HFFc6 (cell line): Measurements from ENCODE around the gene RGS7. TPM values are rescaled to one million over a fixed set of nuclear protein-coding genes. Genes with fewer than 3 reads are reported as not detected.

Experiments used
- DNase-seq: peaks from one replicate; pipeline ENCODE4 v3.0.0-alpha.2; 2018
- H3K27ac Mint-ChIP-seq: 2 replicates; pipeline ENCODE4 v1.8.0; 2020; ENCODE audit warnings: mild to moderate bottlenecking, mixed read lengths
- H3K27me3 Mint-ChIP-seq: 2 replicates; pipeline ENCODE4 v1.8.0; 2021; ENCODE audit warnings: mild to moderate bottlenecking, moderate library complexity, mixed read lengths; ENCODE audit not compliant: insufficient read depth
- H3K36me3 Mint-ChIP-seq: 2 replicates; pipeline ENCODE4 v1.8.0; 2021; ENCODE audit warnings: low read depth, mixed read lengths
- H3K4me1 Mint-ChIP-seq: 2 replicates; pipeline ENCODE4 v1.8.0; 2020; ENCODE audit warnings: low read depth, mixed read lengths
- H3K4me3 Mint-ChIP-seq: 2 replicates; pipeline ENCODE4 v1.8.0; 2020; ENCODE audit warnings: mild to moderate bottlenecking, moderate library complexity, mixed read lengths
- H3K9me3 Mint-ChIP-seq: 2 replicates; pipeline ENCODE4 v1.8.0; 2020; ENCODE audit warnings: mild to moderate bottlenecking, mixed read lengths
- CTCF ChIP-seq: fragments of 200-600 bp; sonication (generic); IDR thresholded peaks from 2 replicates; pipeline ENCODE4 v1.5.0; 2021; ENCODE audit warnings: antibody characterized with exemption, mild to moderate bottlenecking
- total RNA-seq, 6 experiments: library from RNA; stranded (reverse); fragmentation: NEBNext Ultra II Directional; extraction: Animal tissue kit (Norgen Biotek cat#: 25700); gene quantifications; 2 replicates in 1 of 6; 3 replicates in 5 of 6; pipeline ENCODE4 v1.2.3, GENCODE V29; 2021

RGS7 gene
- total RNA-seq, 6 experiments from 2014 or later, result 1.5 to 2.4 (median 2.1) TPM

GRCh38 chr1:241212628-241213027, 144.4 kb downstream of the RGS7 start:
- Mint-ChIP-seq H3K36me3 (no peaks in the 10 kb centered on the region), H3K9me3 (no peaks in the 10 kb centered on the region; the same call in 1 of the 2 replicates), H3K4me1 (peaks cover 6% of the 10 kb centered on the region; the same call in 1 of the 2 replicates), H3K27ac (no peak overlapping the region), H3K4me3 (no peak overlapping the region), H3K27me3 (no peaks in the 10 kb centered on the region; the same call in 1 of the 2 replicates)
- no peak for TF ChIP-seq CTCF
- DNase-seq, result no peak

GRCh38 chr1:241208910-241209379, 148.1 kb downstream of the RGS7 start:
- DNase-seq, result no peak
- Mint-ChIP-seq H3K36me3 (no peaks in the 10 kb centered on the region), H3K4me3 (no peak overlapping the region), H3K27me3 (peaks cover 2% of the 10 kb centered on the region; the same call in 1 of the 2 replicates), H3K27ac (no peak overlapping the region), H3K4me1 (peaks cover 6% of the 10 kb centered on the region; the same call in 1 of the 2 replicates), H3K9me3 (no peaks in the 10 kb centered on the region)
- TF ChIP-seq CTCF, result no peak

GRCh38 chr1:241203817-241204216, 153.2 kb downstream of the RGS7 start:
- Mint-ChIP-seq H3K27ac (no peak overlapping the region), H3K36me3 (no peaks in the 10 kb centered on the region), H3K9me3 (no peaks in the 10 kb centered on the region), H3K4me3 (no peak overlapping the region), H3K27me3 (peaks cover 2% of the 10 kb centered on the region; the same call in 1 of the 2 replicates), H3K4me1 (no peaks in the 10 kb centered on the region)
- no peak for TF ChIP-seq CTCF
- no peak for DNase-seq

GRCh38 chr1:241202401-241202800, 154.6 kb downstream of the RGS7 start:
- Mint-ChIP-seq H3K27ac (no peak overlapping the region), H3K27me3 (peaks cover 2% of the 10 kb centered on the region; the same call in 1 of the 2 replicates), H3K4me1 (no peaks in the 10 kb centered on the region), H3K4me3 (no peak overlapping the region), H3K9me3 (no peaks in the 10 kb centered on the region), H3K36me3 (no peaks in the 10 kb centered on the region)
- no peak for DNase-seq
- no peak for TF ChIP-seq CTCF

- H3K9me3 Mint-ChIP-seq, result no peaks in the 10 kb centered on the region
- H3K4me3 Mint-ChIP-seq, result no peak overlapping the region
- no peaks in the 10 kb centered on the region; the same call in 1 of the 2 replicates for H3K27me3 Mint-ChIP-seq
- no peak for TF ChIP-seq CTCF
- no peak for DNase-seq
- H3K4me1 Mint-ChIP-seq, result no peaks in the 10 kb centered on the region
- no peak overlapping the region for H3K27ac Mint-ChIP-seq
- no peaks in the 10 kb centered on the region for H3K36me3 Mint-ChIP-seq
These were observed 170.3 kb downstream of the RGS7 start for GRCh38 chr1:241186716-241187115.

GRCh38 chr1:241181971-241182370, 175.0 kb downstream of the RGS7 start:
- Mint-ChIP-seq H3K27me3 (no peaks in the 10 kb centered on the region; the same call in none of the 2 replicates), H3K4me1 (no peaks in the 10 kb centered on the region), H3K36me3 (no peaks in the 10 kb centered on the region), H3K4me3 (no peak overlapping the region), H3K27ac (no peak overlapping the region), H3K9me3 (no peaks in the 10 kb centered on the region)
- TF ChIP-seq CTCF, result no peak
- DNase-seq, result no peak
